ENCODE measurements around the gene SPNS1.

GRCh38 chr16:28992496-28992895 lies 17.9 kb downstream of the SPNS1 start:
- TF ChIP-seq CTCF (conservative IDR thresholded peaks at IDR 0.05) (no peak), EZH2 (IDR thresholded peaks at IDR 0.05; ENCODE audit: low read depth) (no peak)

All from PC-9 (cell line).